CD4-positive, alpha-beta T cell (primary cell): ENCODE measurements around the gene HOXB3. TPM values are rescaled to one million over a fixed set of nuclear protein-coding genes. Genes with fewer than 3 reads are reported as not detected.
"Not testable (repeated sequence)": the region's sequence is repeated elsewhere in the genome, so short reads cannot be mapped to it uniquely, and the experiment has no call there.

Source experiments
- ATAC-seq: fragments of 200-7000 bp; cut with Tn5 transposase; one replicate; pipeline ENCODE4 v1.10.0; 2022; ENCODE audit warnings: mild to moderate bottlenecking; ENCODE audit not compliant: poor library complexity
- CTCF ChIA-PET: fragments of 350-600 bp; sonication (Branson Sonifier 250); formaldehyde crosslinking; loops from one replicate; lab custom pipeline; 2021; ENCODE audit warnings: antibody characterized with exemption, inconsistent platforms; lab: Charles Lee
- POLR2A ChIA-PET: fragments of 350-600 bp; sonication (Branson Sonifier 250); formaldehyde crosslinking; loops from one replicate; lab custom pipeline; 2021; ENCODE audit warnings: antibody characterized with exemption, inconsistent platforms; lab: Charles Lee
- DNase-seq, 14 experiments: peaks; one replicate each; pipeline ENCODE4 v3.0.0-alpha.2; 2013 to 2020; ENCODE audit warnings: mixed read lengths in 2 of 14
- H3K27ac ChIP-seq, 2 donors: one replicate each; pipeline versions ENCODE4 v1.5.1 to v1.7.0; 2013; ENCODE audit warnings: low read length in 2 of 2, low read depth in 1 of 2, mild to moderate bottlenecking in 1 of 2
- H3K27me3 ChIP-seq, 2 experiments: 1 replicate in 1 of 2; 2 replicates in 1 of 2; pipeline versions ENCODE4 v1.6.1 to v1.7.0; 2013; ENCODE audit warnings: low read length in 2 of 2, control low read depth in 1 of 2, mild to moderate bottlenecking in 1 of 2, moderate library complexity in 1 of 2; ENCODE audit not compliant: insufficient read depth in 2 of 2, control insufficient read depth in 1 of 2
- H3K36me3 ChIP-seq: one replicate; pipeline ENCODE4 v1.6.1; 2013; ENCODE audit warnings: low read length, control low read depth; ENCODE audit not compliant: insufficient read depth
- H3K4me1 ChIP-seq: one replicate; pipeline ENCODE4 v1.6.1; 2013; ENCODE audit warnings: low read length, control low read depth; ENCODE audit not compliant: insufficient read depth
- H3K4me3 ChIP-seq: one replicate; pipeline ENCODE4 v1.5.1; 2013; ENCODE audit warnings: mild to moderate bottlenecking, low read length, moderate library complexity
- H3K9me3 ChIP-seq, 2 experiments: 1 replicate in 1 of 2; 2 replicates in 1 of 2; pipeline versions ENCODE4 v1.6.1 to v1.7.0; 2013; ENCODE audit warnings: low read length in 2 of 2, mild to moderate bottlenecking in 2 of 2, control low read depth in 1 of 2, moderate library complexity in 1 of 2; ENCODE audit not compliant: control insufficient read depth in 1 of 2, insufficient read depth in 1 of 2
- H3K27ac Mint-ChIP-seq: one replicate; pipeline ENCODE4 v1.8.0; 2020; ENCODE audit warnings: mixed read lengths
- H3K27me3 Mint-ChIP-seq: one replicate; pipeline ENCODE4 v1.8.0; 2021; ENCODE audit warnings: mixed read lengths
- H3K36me3 Mint-ChIP-seq: one replicate; pipeline ENCODE4 v1.8.0; 2021; ENCODE audit warnings: low read depth, mixed read lengths
- H3K4me1 Mint-ChIP-seq: one replicate; pipeline ENCODE4 v1.8.0; 2021; ENCODE audit warnings: low read depth, mixed read lengths
- H3K4me3 Mint-ChIP-seq: one replicate; pipeline ENCODE4 v1.8.0; 2020; ENCODE audit warnings: mild to moderate bottlenecking, mixed read lengths
- H3K9me3 Mint-ChIP-seq: one replicate; pipeline ENCODE4 v1.8.0; 2020; ENCODE audit warnings: mixed read lengths
- CTCF ChIP-seq: fragments of 200-600 bp; IDR thresholded peaks from one replicate; pipeline ENCODE4 v1.8.0; 2022; ENCODE audit warnings: antibody characterized with exemption, mild to moderate bottlenecking
- intact Hi-C, 2 experiments: fragments of 100-400 bp; cut with DNase I in 1 of 2; cut with micrococcal nuclease in 1 of 2; formaldehyde crosslinking; loops; one replicate each; pipeline versions ENCODE4 v1.15.1 to v1.9.0; 2023 to 2025; cut with DNase I, micrococcal nuclease
- total RNA-seq, 174 experiments: library from RNA in 2 of 174; stranded (reverse) in 2 of 174; gene quantifications; one replicate each; pipeline ENCODE4 v1.2.3 and lab custom pipeline; 2021 to 2026

HOXB3 gene
- total RNA-seq, 2 experiments from 2014 or later, result 0.25 to 0.36 TPM

GRCh38 chr17:48537316-48537715 is 52.7 kb downstream of the HOXB3 start:
- H3K36me3 ChIP-seq, result no peaks in the 10 kb centered on the region
- H3K36me3 Mint-ChIP-seq, result no peaks in the 10 kb centered on the region
- H3K9me3 ChIP-seq, result no peaks in the 10 kb centered on the region
- H3K4me1 Mint-ChIP-seq, result peaks cover 16% of the 10 kb centered on the region
- peaks cover 21% of the 10 kb centered on the region for H3K4me1 ChIP-seq
- DNase-seq (no peak), ATAC-seq (no peak)
- no peak overlapping the region for H3K27ac ChIP-seq
- intact Hi-C loops, result no loop called here
- H3K27ac Mint-ChIP-seq, result no peak overlapping the region
- peaks cover 41% of the 10 kb centered on the region for H3K27me3 Mint-ChIP-seq
- TF ChIP-seq CTCF, result no peak
- no peaks in the 10 kb centered on the region for H3K27me3 ChIP-seq
- POLR2A ChIA-PET, result no interaction called here
- no peak overlapping the region for H3K4me3 Mint-ChIP-seq
- H3K4me3 ChIP-seq, result no peak overlapping the region
- CTCF ChIA-PET, result no interaction called here
- H3K9me3 Mint-ChIP-seq, result no peaks in the 10 kb centered on the region

- H3K4me3 Mint-ChIP-seq, H3K27ac ChIP-seq, H3K27me3 ChIP-seq, DNase-seq, H3K4me3 ChIP-seq, H3K9me3 ChIP-seq, H3K36me3 ChIP-seq, H3K4me1 Mint-ChIP-seq, H3K9me3 Mint-ChIP-seq, ATAC-seq, H3K4me1 ChIP-seq, intact Hi-C loops, POLR2A ChIA-PET, H3K27ac Mint-ChIP-seq, H3K36me3 Mint-ChIP-seq: not testable (repeated sequence)
- H3K27me3 Mint-ChIP-seq, result peaks cover 30% of the 10 kb centered on the region
- CTCF ChIA-PET, result interaction anchor here (0.5 to 1.2 kb wide), 3 partner anchors 43 to 323 kb away, joined by 3 read pairs; no protein-coding TSS in a partner anchor
These were observed 54.1 kb downstream of the HOXB3 start for GRCh38 chr17:48535793-48536559.

GRCh38 chr17:48532261-48532660 is 57.8 kb downstream of the HOXB3 start:
- intact Hi-C loops, result no loop called here
- no peak for DNase-seq
- no peak for TF ChIP-seq CTCF
- H3K4me1 Mint-ChIP-seq, result no peaks in the 10 kb centered on the region
- CTCF ChIA-PET, result interaction anchor here (0.5 to 2.2 kb wide), 2 partner anchors 24 to 39 kb away, joined by 4 to 6 read pairs; no protein-coding TSS in a partner anchor
- Histone ChIP-seq H3K36me3 (no peaks in the 10 kb centered on the region), H3K27me3 (peaks cover 0 to 2% of the 10 kb centered on the region in 2 experiments), H3K4me3 (no peak overlapping the region), H3K9me3 (peaks cover 0 to under 1% of the 10 kb centered on the region in 2 experiments), H3K4me1 (no peaks in the 10 kb centered on the region), H3K27ac (no peak overlapping the region)
- no peak overlapping the region for H3K27ac Mint-ChIP-seq
- POLR2A ChIA-PET, result no interaction called here
- ATAC-seq, result no peak
- H3K27me3 Mint-ChIP-seq, result peaks cover 21% of the 10 kb centered on the region
- no peak overlapping the region for H3K4me3 Mint-ChIP-seq
- no peaks in the 10 kb centered on the region for H3K36me3 Mint-ChIP-seq
- H3K9me3 Mint-ChIP-seq, result no peaks in the 10 kb centered on the region
